Subcutaneous adipose tissue (tissue), 4 donors: ENCODE measurements around the gene ARF1. TPM values are rescaled to one million over a fixed set of nuclear protein-coding genes. Genes with fewer than 3 reads are reported as not detected.

ENCODE experiments used
- CTCF ChIP-seq: fragments of 450-650 bp; IDR thresholded peaks from one replicate; pipeline ENCODE4 v1.5.1; 2016; ENCODE audit warnings: low read depth, mild to moderate bottlenecking, control low read depth, antibody characterized with exemption, moderate library complexity
- total RNA-seq, 4 donors: library from RNA; depleted of rRNA; stranded (reverse); fragments of >200 nt; gene quantifications; one replicate each; pipeline ENCODE4 v1.1.0, GENCODE V29; 2016

Gene ARF1
- total RNA-seq, 4 donors from 2014 or later = 227 to 245 (median 236) TPM

- no peak for TF ChIP-seq CTCF
Observed at GRCh38 chr1:228038387-228039005, 44.0 kb upstream of the ARF1 start.

GRCh38 chr1:228039006-228039903 lies 43.3 kb upstream of the ARF1 start:
- TF ChIP-seq CTCF = no peak

GRCh38 chr1:228039986-228040385 lies 42.5 kb upstream of the ARF1 start:
- no peak for TF ChIP-seq CTCF

GRCh38 chr1:228041316-228041715 lies 41.2 kb upstream of the ARF1 start:
- no peak for TF ChIP-seq CTCF

GRCh38 chr1:228042508-228042907 lies 40.0 kb upstream of the ARF1 start:
- TF ChIP-seq CTCF = no peak

- no peak for TF ChIP-seq CTCF
Observed at GRCh38 chr1:228043281-228043848, 39.1 kb upstream of the ARF1 start.

GRCh38 chr1:228044961-228045360 lies 37.5 kb upstream of the ARF1 start:
- TF ChIP-seq CTCF = no peak
